ENCODE data around the gene HECTD2.

DNA sequence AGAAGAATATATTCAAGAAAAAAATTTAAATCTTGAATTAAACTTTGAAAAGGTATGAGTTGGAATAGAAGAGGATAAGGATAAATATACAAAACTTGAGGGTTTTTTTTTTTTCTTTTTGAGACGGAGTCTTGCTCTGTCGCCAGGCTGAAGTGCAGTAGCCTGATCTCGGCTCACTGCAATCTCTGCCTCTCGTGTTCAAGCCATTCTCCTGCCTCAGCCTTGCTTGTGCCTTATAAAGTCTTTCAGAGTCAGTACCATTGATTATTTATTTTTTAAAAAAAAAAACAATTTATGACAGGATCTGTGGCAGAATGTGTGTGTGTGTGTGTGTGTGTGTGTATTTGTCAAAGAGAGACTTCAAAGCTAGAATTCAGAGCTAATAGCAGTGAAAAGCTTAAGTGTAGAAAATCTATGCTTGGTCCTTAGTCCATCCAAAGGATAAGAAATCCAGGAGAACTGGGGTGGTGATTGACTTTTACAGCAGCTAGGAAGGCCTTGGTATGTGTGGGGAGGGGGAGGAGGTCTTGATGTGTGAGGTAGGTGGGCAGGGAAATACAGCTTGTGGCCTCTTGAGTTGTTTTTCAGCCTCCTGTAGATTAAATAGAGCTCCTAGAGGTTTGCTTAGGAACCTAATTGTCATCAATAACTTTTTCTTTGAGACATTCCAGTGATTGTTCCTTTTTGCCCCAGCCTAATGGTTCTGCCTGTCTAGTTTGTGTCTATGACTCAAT is 2.4 kb downstream of the HECTD2 start:
- TF ChIP-seq, protein P1, sequence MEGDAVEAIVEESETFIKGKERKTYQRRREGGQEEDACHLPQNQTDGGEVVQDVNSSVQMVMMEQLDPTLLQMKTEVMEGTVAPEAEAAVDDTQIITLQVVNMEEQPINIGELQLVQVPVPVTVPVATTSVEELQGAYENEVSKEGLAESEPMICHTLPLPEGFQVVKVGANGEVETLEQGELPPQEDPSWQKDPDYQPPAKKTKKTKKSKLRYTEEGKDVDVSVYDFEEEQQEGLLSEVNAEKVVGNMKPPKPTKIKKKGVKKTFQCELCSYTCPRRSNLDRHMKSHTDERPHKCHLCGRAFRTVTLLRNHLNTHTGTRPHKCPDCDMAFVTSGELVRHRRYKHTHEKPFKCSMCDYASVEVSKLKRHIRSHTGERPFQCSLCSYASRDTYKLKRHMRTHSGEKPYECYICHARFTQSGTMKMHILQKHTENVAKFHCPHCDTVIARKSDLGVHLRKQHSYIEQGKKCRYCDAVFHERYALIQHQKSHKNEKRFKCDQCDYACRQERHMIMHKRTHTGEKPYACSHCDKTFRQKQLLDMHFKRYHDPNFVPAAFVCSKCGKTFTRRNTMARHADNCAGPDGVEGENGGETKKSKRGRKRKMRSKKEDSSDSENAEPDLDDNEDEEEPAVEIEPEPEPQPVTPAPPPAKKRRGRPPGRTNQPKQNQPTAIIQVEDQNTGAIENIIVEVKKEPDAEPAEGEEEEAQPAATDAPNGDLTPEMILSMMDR (IDR thresholded peaks at IDR 0.05), result no peak
- TF ChIP-seq, protein P2, sequence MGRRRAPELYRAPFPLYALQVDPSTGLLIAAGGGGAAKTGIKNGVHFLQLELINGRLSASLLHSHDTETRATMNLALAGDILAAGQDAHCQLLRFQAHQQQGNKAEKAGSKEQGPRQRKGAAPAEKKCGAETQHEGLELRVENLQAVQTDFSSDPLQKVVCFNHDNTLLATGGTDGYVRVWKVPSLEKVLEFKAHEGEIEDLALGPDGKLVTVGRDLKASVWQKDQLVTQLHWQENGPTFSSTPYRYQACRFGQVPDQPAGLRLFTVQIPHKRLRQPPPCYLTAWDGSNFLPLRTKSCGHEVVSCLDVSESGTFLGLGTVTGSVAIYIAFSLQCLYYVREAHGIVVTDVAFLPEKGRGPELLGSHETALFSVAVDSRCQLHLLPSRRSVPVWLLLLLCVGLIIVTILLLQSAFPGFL (CRISPR knock-in tag; IDR thresholded peaks at IDR 0.05; ENCODE audit: borderline replicate concordance), result no peak
- TF ChIP-seq CBFB (CRISPR knock-in tag; IDR thresholded peaks at IDR 0.05; ENCODE audit: low read depth), result no peak
- no peak for TF ChIP-seq TEAD1 (CRISPR knock-in tag; IDR thresholded peaks at IDR 0.05)
- TF ChIP-seq, protein P3, sequence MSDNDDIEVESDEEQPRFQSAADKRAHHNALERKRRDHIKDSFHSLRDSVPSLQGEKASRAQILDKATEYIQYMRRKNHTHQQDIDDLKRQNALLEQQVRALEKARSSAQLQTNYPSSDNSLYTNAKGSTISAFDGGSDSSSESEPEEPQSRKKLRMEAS (CRISPR knock-in tag; IDR thresholded peaks at IDR 0.05), result no peak
- TF ChIP-seq, protein P4, sequence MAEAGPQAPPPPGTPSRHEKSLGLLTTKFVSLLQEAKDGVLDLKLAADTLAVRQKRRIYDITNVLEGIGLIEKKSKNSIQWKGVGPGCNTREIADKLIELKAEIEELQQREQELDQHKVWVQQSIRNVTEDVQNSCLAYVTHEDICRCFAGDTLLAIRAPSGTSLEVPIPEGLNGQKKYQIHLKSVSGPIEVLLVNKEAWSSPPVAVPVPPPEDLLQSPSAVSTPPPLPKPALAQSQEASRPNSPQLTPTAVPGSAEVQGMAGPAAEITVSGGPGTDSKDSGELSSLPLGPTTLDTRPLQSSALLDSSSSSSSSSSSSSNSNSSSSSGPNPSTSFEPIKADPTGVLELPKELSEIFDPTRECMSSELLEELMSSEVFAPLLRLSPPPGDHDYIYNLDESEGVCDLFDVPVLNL (CRISPR knock-in tag; IDR thresholded peaks at IDR 0.05; ENCODE audit: borderline replicate concordance, low read depth), result no peak
- TF ChIP-seq KAT7 (CRISPR knock-in tag; IDR thresholded peaks at IDR 0.05; ENCODE audit: borderline replicate concordance), result no peak
- no peak for TF ChIP-seq FOXK1 (CRISPR knock-in tag; IDR thresholded peaks at IDR 0.05)
- no peak for TF ChIP-seq ZNF317 (CRISPR knock-in tag; IDR thresholded peaks at IDR 0.05; ENCODE audit: borderline replicate concordance, low read depth)
- TF ChIP-seq, protein P5, sequence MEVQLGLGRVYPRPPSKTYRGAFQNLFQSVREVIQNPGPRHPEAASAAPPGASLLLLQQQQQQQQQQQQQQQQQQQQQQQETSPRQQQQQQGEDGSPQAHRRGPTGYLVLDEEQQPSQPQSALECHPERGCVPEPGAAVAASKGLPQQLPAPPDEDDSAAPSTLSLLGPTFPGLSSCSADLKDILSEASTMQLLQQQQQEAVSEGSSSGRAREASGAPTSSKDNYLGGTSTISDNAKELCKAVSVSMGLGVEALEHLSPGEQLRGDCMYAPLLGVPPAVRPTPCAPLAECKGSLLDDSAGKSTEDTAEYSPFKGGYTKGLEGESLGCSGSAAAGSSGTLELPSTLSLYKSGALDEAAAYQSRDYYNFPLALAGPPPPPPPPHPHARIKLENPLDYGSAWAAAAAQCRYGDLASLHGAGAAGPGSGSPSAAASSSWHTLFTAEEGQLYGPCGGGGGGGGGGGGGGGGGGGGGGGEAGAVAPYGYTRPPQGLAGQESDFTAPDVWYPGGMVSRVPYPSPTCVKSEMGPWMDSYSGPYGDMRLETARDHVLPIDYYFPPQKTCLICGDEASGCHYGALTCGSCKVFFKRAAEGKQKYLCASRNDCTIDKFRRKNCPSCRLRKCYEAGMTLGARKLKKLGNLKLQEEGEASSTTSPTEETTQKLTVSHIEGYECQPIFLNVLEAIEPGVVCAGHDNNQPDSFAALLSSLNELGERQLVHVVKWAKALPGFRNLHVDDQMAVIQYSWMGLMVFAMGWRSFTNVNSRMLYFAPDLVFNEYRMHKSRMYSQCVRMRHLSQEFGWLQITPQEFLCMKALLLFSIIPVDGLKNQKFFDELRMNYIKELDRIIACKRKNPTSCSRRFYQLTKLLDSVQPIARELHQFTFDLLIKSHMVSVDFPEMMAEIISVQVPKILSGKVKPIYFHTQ (CRISPR knock-in tag; IDR thresholded peaks at IDR 0.05), result no peak
- TF ChIP-seq ZNF416 (CRISPR knock-in tag; IDR thresholded peaks at IDR 0.05), result no peak
- TF ChIP-seq, protein P6, sequence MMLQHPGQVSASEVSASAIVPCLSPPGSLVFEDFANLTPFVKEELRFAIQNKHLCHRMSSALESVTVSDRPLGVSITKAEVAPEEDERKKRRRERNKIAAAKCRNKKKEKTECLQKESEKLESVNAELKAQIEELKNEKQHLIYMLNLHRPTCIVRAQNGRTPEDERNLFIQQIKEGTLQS (CRISPR knock-in tag; conservative IDR thresholded peaks at IDR 0.05), result no peak
- TF ChIP-seq, protein P7, sequence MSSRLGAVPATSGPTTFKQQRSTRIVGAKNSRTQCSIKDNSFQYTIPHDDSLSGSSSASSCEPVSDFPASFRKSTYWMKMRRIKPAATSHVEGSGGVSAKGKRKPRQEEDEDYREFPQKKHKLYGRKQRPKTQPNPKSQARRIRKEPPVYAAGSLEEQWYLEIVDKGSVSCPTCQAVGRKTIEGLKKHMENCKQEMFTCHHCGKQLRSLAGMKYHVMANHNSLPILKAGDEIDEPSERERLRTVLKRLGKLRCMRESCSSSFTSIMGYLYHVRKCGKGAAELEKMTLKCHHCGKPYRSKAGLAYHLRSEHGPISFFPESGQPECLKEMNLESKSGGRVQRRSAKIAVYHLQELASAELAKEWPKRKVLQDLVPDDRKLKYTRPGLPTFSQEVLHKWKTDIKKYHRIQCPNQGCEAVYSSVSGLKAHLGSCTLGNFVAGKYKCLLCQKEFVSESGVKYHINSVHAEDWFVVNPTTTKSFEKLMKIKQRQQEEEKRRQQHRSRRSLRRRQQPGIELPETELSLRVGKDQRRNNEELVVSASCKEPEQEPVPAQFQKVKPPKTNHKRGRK (CRISPR knock-in tag; IDR thresholded peaks at IDR 0.05; ENCODE audit: borderline replicate concordance), result no peak
- no peak for TF ChIP-seq ELF4 (CRISPR knock-in tag; IDR thresholded peaks at IDR 0.05; ENCODE audit: low read depth)
